HEK293 (cell line): ENCODE data around the gene RNF187.

Experiments used
- CTCF ChIA-PET: fragments of 350-600 bp; formaldehyde crosslinking; extraction: SDS; loops from one replicate; lab custom pipeline; 2021; ENCODE audit warnings: antibody characterized with exemption; lab: Yijun Ruan, JAX
- POLR2A ChIA-PET: fragments of 300-600 bp; formaldehyde crosslinking; extraction: SDS; loops from one replicate; lab custom pipeline; 2020; ENCODE audit warnings: antibody characterized with exemption, inconsistent platforms; lab: Yijun Ruan, JAX
- H3K27ac ChIP-seq: fragments of 200-500 bp; sonication (Bioruptor generic); 2 replicates; pipeline ENCODE4 v1.5.1; 2014; ENCODE audit warnings: low read depth, low read length, control low read depth, inconsistent platforms; ENCODE audit errors: extremely low read depth
- H3K36me3 ChIP-seq, 2 experiments: fragments of 200-500 bp in 1 of 2; sonication (Bioruptor generic) in 1 of 2; 1 replicate in 1 of 2; 2 replicates in 1 of 2; pipeline ENCODE4 v1.5.1; 2014 to 2017; ENCODE audit warnings: inconsistent platforms in 2 of 2, low read length in 2 of 2; ENCODE audit not compliant: control insufficient read depth in 2 of 2, insufficient read depth in 1 of 2
- H3K4me1 ChIP-seq: fragments of 200-500 bp; sonication (Bioruptor generic); 2 replicates; pipeline ENCODE4 v1.5.1; 2014; ENCODE audit warnings: mild to moderate bottlenecking, low read length, inconsistent platforms; ENCODE audit not compliant: control insufficient read depth, insufficient read depth
- H3K4me3 ChIP-seq: 2 replicates; pipeline ENCODE4 v1.5.1; 2011; ENCODE audit warnings: low read depth, mild to moderate bottlenecking, control low read depth, low read length, moderate library complexity
- H3K9me3 ChIP-seq: fragments of 200-500 bp; sonication (Bioruptor generic); 2 replicates; pipeline ENCODE4 v1.5.1; 2014; ENCODE audit warnings: low read depth, low read length, inconsistent platforms; ENCODE audit not compliant: control insufficient read depth, insufficient read depth
- SETDB1 ChIP-seq: IDR thresholded peaks from one replicate; pipeline ENCODE4 v1.6.1; 2017; ENCODE audit warnings: mild to moderate bottlenecking, low read length, moderate library complexity, mixed read lengths; ENCODE audit not compliant: insufficient read length
- ZFP37 ChIP-seq: fragments of 450-650 bp; formaldehyde crosslinking; IDR thresholded peaks from 2 replicates; pipeline ENCODE4 v1.5.1; 2016; ENCODE audit warnings: missing biosample characterization, missing genetic modification characterization
- ZNF114 ChIP-seq: fragments of 450-650 bp; formaldehyde crosslinking; IDR thresholded peaks from 2 replicates; pipeline ENCODE4 v1.5.0; 2017; ENCODE audit warnings: missing biosample characterization, missing genetic modification characterization
- ZNF16 ChIP-seq: fragments of 450-650 bp; formaldehyde crosslinking; IDR thresholded peaks from 2 replicates; pipeline ENCODE4 v1.5.1; 2016; ENCODE audit warnings: low read depth, missing biosample characterization, missing genetic modification characterization
- ZNF214 ChIP-seq: fragments of 450-650 bp; formaldehyde crosslinking; IDR thresholded peaks from 2 replicates; pipeline ENCODE4 v1.5.1; 2017; ENCODE audit warnings: missing biosample characterization, mild to moderate bottlenecking, missing genetic modification characterization, borderline replicate concordance
- ZNF221 ChIP-seq: fragments of 450-650 bp; formaldehyde crosslinking; IDR thresholded peaks from 2 replicates; pipeline ENCODE4 v1.5.1; 2017; ENCODE audit warnings: missing biosample characterization, missing genetic modification characterization, borderline replicate concordance
- ZNF23 ChIP-seq: fragments of 450-650 bp; formaldehyde crosslinking; IDR thresholded peaks from 2 replicates; pipeline ENCODE4 v1.5.1; 2016; ENCODE audit warnings: missing biosample characterization, missing genetic modification characterization, borderline replicate concordance
- ZNF248 ChIP-seq: fragments of 450-650 bp; formaldehyde crosslinking; IDR thresholded peaks from 2 replicates; pipeline ENCODE4 v1.5.1; 2017; ENCODE audit warnings: missing biosample characterization, missing genetic modification characterization
- ZNF341 ChIP-seq: fragments of 450-650 bp; formaldehyde crosslinking; IDR thresholded peaks from 2 replicates; pipeline ENCODE4; 2016; ENCODE audit warnings: low read depth, missing biosample characterization, missing genetic modification characterization
- ZNF423 ChIP-seq: fragments of 450-650 bp; formaldehyde crosslinking; IDR thresholded peaks from 2 replicates; pipeline ENCODE4 v1.5.1; 2016; ENCODE audit warnings: missing biosample characterization, missing genetic modification characterization
- ZNF549 ChIP-seq: fragments of 450-650 bp; IDR thresholded peaks from 2 replicates; pipeline ENCODE4 v1.5.1; 2018; ENCODE audit warnings: missing biosample characterization, missing genetic modification characterization, mild to moderate bottlenecking, inconsistent platforms, moderate library complexity
- ZNF658 ChIP-seq: fragments of 450-650 bp; formaldehyde crosslinking; IDR thresholded peaks from 2 replicates; pipeline ENCODE4; 2016; ENCODE audit warnings: missing biosample characterization, missing genetic modification characterization
- ZNF664 ChIP-seq: fragments of 450-650 bp; formaldehyde crosslinking; IDR thresholded peaks from 2 replicates; pipeline ENCODE4 v1.5.1; 2016; ENCODE audit warnings: missing biosample characterization, missing genetic modification characterization
- ZNF76 ChIP-seq: fragments of 450-650 bp; formaldehyde crosslinking; IDR thresholded peaks from 2 replicates; pipeline ENCODE4; 2016; ENCODE audit warnings: low read depth, missing biosample characterization, missing genetic modification characterization, borderline replicate concordance
- TF ChIP-seq, protein P1 (sequence below): fragments of 450-650 bp; formaldehyde crosslinking; IDR thresholded peaks from 2 replicates; pipeline ENCODE4 v1.5.1; 2016; ENCODE audit warnings: missing biosample characterization, missing genetic modification characterization
- TF ChIP-seq, protein P2 (sequence below): fragments of 450-650 bp; formaldehyde crosslinking; conservative IDR thresholded peaks from 2 replicates; pipeline ENCODE4 v1.5.1; 2016; ENCODE audit warnings: low read depth, missing biosample characterization, missing genetic modification characterization
- TF ChIP-seq, protein P3 (sequence below): fragments of 450-650 bp; formaldehyde crosslinking; IDR thresholded peaks from 2 replicates; pipeline ENCODE4 v1.5.1; 2017; ENCODE audit warnings: missing biosample characterization, missing genetic modification characterization

The RNF187 gene

DNA sequence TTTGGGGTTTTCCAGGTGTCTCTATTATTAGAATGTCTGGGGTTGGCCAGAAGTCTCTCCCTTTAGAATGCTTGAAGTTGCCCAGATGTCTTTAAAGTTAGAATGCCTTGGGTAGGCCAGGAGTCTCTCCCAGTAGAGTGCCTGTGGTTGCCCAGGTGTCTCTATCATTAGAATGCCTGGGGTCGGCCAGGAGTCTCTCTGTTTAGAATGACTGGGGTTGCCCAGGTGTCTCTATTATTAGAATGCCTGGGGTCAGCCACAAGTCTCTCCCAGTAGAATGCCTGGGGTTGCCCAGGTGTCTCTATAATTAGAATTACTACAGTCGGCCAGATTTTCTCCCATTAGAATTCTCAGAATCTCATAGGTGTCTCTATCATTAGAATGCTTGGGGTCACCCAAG lies 55.2 kb downstream of the RNF187 start:
- CTCF ChIA-PET, result no interaction called here
- Histone ChIP-seq H3K4me3 (no peak overlapping the region), H3K4me1 (no peaks in the 10 kb centered on the region), H3K36me3 (no peaks in the 10 kb centered on the region), H3K9me3 (no peaks in the 10 kb centered on the region; the same call in 1 of the 2 replicates), H3K27ac (no peak overlapping the region)
- TF ChIP-seq, protein P1, sequence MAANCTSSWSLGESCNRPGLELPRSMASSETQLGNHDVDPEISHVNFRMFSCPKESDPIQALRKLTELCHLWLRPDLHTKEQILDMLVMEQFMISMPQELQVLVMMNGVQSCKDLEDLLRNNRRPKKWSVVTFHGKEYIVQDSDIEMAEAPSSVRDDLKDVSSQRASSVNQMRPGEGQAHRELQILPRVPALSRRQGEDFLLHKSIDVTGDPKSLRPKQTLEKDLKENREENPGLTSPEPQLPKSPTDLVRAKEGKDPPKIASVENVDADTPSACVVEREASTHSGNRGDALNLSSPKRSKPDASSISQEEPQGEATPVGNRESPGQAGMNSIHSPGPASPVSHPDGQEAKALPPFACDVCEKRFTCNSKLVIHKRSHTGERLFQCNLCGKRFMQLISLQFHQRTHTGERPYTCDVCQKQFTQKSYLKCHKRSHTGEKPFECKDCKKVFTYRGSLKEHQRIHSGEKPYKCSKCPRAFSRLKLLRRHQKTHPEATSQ (tag by site-specific recombination), result no peak
- POLR2A ChIA-PET, result no interaction called here

DNA sequence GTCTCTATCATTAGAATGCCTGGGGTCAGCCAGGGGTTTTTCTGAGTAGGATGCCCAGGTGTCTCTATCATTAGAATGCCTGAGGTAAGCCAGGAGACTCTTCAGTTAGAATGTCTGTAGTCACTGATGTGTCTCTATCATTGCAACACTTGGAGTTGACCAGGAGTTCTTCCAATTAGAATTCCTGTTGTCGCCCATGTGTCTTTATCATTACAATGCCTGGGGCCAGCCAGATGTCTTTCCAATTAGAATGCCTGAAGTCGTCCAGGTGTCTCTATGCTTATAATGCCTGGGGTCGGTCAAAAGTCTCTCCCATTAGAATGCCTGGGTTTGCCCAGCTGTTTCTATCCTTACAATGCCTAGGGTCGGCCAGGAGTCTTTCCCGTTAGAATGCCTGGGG lies 55.8 kb downstream of the RNF187 start:
- Histone ChIP-seq H3K4me1 (no peaks in the 10 kb centered on the region), H3K9me3 (no peaks in the 10 kb centered on the region; the same call in 1 of the 2 replicates), H3K27ac (no peak overlapping the region), H3K36me3 (no peaks in the 10 kb centered on the region), H3K4me3 (no peak overlapping the region)
- POLR2A ChIA-PET, result no interaction called here
- CTCF ChIA-PET, result no interaction called here
- TF ChIP-seq ZNF248 (tag by site-specific recombination), result no peak
- TF ChIP-seq, protein P2, sequence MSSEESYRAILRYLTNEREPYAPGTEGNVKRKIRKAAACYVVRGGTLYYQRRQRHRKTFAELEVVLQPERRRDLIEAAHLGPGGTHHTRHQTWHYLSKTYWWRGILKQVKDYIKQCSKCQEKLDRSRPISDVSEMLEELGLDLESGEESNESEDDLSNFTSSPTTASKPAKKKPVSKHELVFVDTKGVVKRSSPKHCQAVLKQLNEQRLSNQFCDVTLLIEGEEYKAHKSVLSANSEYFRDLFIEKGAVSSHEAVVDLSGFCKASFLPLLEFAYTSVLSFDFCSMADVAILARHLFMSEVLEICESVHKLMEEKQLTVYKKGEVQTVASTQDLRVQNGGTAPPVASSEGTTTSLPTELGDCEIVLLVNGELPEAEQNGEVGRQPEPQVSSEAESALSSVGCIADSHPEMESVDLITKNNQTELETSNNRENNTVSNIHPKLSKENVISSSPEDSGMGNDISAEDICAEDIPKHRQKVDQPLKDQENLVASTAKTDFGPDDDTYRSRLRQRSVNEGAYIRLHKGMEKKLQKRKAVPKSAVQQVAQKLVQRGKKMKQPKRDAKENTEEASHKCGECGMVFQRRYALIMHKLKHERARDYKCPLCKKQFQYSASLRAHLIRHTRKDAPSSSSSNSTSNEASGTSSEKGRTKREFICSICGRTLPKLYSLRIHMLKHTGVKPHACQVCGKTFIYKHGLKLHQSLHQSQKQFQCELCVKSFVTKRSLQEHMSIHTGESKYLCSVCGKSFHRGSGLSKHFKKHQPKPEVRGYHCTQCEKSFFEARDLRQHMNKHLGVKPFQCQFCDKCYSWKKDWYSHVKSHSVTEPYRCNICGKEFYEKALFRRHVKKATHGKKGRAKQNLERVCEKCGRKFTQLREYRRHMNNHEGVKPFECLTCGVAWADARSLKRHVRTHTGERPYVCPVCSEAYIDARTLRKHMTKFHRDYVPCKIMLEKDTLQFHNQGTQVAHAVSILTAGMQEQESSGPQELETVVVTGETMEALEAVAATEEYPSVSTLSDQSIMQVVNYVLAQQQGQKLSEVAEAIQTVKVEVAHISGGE (tag by site-specific recombination), result no peak
- no peak for TF ChIP-seq ZNF341 (tag by site-specific recombination)
- TF ChIP-seq SETDB1, result no peak
- TF ChIP-seq ZFP37 (tag by site-specific recombination), result no peak
- TF ChIP-seq ZNF664 (tag by site-specific recombination), result no peak
- TF ChIP-seq ZNF114 (tag by site-specific recombination), result no peak
- TF ChIP-seq, protein P3, sequence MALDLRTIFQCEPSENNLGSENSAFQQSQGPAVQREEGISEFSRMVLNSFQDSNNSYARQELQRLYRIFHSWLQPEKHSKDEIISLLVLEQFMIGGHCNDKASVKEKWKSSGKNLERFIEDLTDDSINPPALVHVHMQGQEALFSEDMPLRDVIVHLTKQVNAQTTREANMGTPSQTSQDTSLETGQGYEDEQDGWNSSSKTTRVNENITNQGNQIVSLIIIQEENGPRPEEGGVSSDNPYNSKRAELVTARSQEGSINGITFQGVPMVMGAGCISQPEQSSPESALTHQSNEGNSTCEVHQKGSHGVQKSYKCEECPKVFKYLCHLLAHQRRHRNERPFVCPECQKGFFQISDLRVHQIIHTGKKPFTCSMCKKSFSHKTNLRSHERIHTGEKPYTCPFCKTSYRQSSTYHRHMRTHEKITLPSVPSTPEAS (tag by site-specific recombination), result no peak
- no peak for TF ChIP-seq ZNF221 (tag by site-specific recombination)
- TF ChIP-seq, protein P1 (tag by site-specific recombination), result no peak
- no peak for TF ChIP-seq ZNF423
- TF ChIP-seq ZNF549 (tag by site-specific recombination), result no peak
- TF ChIP-seq ZNF76 (tag by site-specific recombination), result no peak
- TF ChIP-seq ZNF658 (tag by site-specific recombination), result no peak
- TF ChIP-seq ZNF23 (tag by site-specific recombination), result no peak
- TF ChIP-seq ZNF16, result no peak
- TF ChIP-seq ZNF214 (tag by site-specific recombination), result no peak
